NCI-H345 (cell line): ENCODE data around the gene CLIC5.
"Not testable (repeated sequence)": the region's sequence is repeated elsewhere in the genome, so short reads cannot be mapped to it uniquely, and the experiment has no call there.

Source experiments
- DNase-seq: peaks from one replicate; lab custom pipeline; 2025; lab: John Stamatoyannopoulos, UW

The CLIC5 gene

GRCh38 chr6:45927421-45928320 lies 88.0 kb downstream of the CLIC5 start:
- no peak for DNase-seq

GRCh38 chr6:45926423-45926822 lies 89.2 kb downstream of the CLIC5 start:
- DNase-seq, result not testable (repeated sequence)

GRCh38 chr6:45924763-45925342 lies 90.8 kb downstream of the CLIC5 start:
- DNase-seq, result no peak

GRCh38 chr6:45923831-45924391 lies 91.7 kb downstream of the CLIC5 start:
- DNase-seq, result no peak

GRCh38 chr6:45922728-45923351 lies 92.8 kb downstream of the CLIC5 start:
- peak; percentile 15 for DNase-seq

- no peak for DNase-seq
These were observed 93.9 kb downstream of the CLIC5 start for GRCh38 chr6:45921691-45922281.

GRCh38 chr6:45920819-45921511 lies 94.7 kb downstream of the CLIC5 start:
- DNase-seq, result no peak

- no peak for DNase-seq
These were observed 98.2 kb downstream of the CLIC5 start for GRCh38 chr6:45917439-45917838.

- DNase-seq, result no peak
These were observed 99.0 kb downstream of the CLIC5 start for GRCh38 chr6:45916692-45917091.

- no peak for DNase-seq
These were observed 99.7 kb downstream of the CLIC5 start for GRCh38 chr6:45915780-45916468.

- DNase-seq, result no peak
These were observed 104.0 kb downstream of the CLIC5 start for GRCh38 chr6:45911691-45912090.

GRCh38 chr6:45903959-45904358 lies 111.7 kb downstream of the CLIC5 start:
- no peak for DNase-seq

GRCh38 chr6:45902984-45903383 lies 112.7 kb downstream of the CLIC5 start:
- DNase-seq, result no peak

GRCh38 chr6:45901767-45902650 lies 113.7 kb downstream of the CLIC5 start:
- no peak for DNase-seq

- DNase-seq, result no peak
These were observed 114.6 kb downstream of the CLIC5 start for GRCh38 chr6:45900808-45901752.

GRCh38 chr6:45899683-45899946 lies 116.0 kb downstream of the CLIC5 start:
- DNase-seq, result no peak

GRCh38 chr6:45898941-45899682 lies 116.5 kb downstream of the CLIC5 start:
- DNase-seq, result no peak

GRCh38 chr6:45896783-45897441 lies 118.7 kb downstream of the CLIC5 start:
- no peak for DNase-seq
